ENCODE data around the gene TMEM38B.

GRCh38 chr9:105725370-105725769, 31.0 kb downstream of the TMEM38B start:
- TF ChIP-seq POLR2A (IDR thresholded peaks at IDR 0.05) = no peak
- TF ChIP-seq, protein P1, sequence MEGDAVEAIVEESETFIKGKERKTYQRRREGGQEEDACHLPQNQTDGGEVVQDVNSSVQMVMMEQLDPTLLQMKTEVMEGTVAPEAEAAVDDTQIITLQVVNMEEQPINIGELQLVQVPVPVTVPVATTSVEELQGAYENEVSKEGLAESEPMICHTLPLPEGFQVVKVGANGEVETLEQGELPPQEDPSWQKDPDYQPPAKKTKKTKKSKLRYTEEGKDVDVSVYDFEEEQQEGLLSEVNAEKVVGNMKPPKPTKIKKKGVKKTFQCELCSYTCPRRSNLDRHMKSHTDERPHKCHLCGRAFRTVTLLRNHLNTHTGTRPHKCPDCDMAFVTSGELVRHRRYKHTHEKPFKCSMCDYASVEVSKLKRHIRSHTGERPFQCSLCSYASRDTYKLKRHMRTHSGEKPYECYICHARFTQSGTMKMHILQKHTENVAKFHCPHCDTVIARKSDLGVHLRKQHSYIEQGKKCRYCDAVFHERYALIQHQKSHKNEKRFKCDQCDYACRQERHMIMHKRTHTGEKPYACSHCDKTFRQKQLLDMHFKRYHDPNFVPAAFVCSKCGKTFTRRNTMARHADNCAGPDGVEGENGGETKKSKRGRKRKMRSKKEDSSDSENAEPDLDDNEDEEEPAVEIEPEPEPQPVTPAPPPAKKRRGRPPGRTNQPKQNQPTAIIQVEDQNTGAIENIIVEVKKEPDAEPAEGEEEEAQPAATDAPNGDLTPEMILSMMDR (IDR thresholded peaks at IDR 0.05) = no peak

Measured in adrenal gland (tissue), 5 donors.